GM12874 (cell line): ENCODE results near the gene MAP2K1.

Experiments
- CTCF ChIP-seq: IDR thresholded peaks from 2 replicates; pipeline ENCODE4 v1.5.1; 2011; ENCODE audit warnings: low read depth, mild to moderate bottlenecking, control low read depth, low read length, moderate library complexity; ENCODE audit not compliant: insufficient read depth

The MAP2K1 gene

GRCh38 chr15:66508293-66508883 is 121.7 kb downstream of the MAP2K1 start:
- TF ChIP-seq CTCF: no peak

GRCh38 chr15:66514586-66514985 is 127.9 kb downstream of the MAP2K1 start:
- no peak for TF ChIP-seq CTCF

DNA sequence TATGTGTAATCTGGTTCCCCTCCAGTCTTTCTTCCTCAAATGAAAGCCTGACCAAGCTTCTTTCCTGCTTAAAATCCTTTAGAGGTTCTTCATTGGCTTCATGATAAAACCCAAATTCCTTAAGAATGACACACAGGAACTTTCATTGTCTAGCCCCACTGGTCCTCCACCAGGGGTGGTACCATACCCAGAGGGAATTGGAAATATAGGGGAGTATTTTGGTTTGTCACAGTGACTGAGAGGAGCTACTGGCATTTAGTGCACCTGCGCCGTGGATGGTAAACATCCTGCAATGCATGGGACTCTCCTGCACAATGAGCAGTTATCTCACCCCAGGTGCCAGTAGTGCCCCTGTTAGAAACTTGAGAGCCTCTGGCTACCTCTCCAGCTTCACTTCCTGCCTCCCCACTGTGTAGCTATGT is 129.2 kb downstream of the MAP2K1 start:
- TF ChIP-seq CTCF: no peak

DNA sequence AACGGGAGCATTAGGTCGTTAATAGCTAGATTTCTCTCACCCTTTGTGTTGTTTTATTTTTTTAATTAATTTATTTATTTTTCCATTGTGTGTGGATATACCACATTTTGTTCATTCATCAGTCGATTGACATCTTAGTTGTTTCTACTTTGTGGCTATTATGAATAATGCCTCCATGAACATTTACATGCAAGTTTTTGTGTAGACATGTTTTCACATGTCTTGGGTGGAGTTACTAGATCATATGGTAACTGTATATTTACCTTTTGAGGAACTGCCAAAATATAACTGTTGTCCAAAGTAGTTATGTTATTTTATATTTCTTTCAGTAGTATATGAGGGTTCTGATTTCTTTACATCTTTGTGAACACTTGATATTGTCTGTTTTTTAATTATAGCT is 137.2 kb downstream of the MAP2K1 start:
- no peak for TF ChIP-seq CTCF

DNA sequence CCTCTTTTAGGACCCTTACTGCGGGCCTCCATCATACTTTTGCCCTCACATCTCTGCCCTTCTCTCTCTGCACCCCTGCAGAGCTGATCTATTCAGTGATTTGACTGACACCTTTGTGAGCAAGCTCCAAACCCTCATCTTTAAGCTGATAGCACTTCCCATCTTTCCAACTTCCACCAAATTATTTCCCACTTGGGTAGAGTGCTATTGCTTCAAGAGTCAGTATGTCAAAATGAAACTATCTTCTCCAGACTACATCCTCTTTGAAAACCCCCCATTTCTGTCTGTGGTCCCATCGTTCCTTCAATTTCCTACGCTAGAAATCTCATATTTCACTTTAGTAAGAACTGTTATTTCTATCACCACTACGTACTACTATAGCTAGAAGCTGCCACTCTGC is 138.1 kb downstream of the MAP2K1 start:
- no peak for TF ChIP-seq CTCF

GRCh38 chr15:66535056-66535455 is 148.3 kb downstream of the MAP2K1 start:
- no peak for TF ChIP-seq CTCF
